Kidney glomerular epithelial cell (primary cell): Measurements from ENCODE around the gene IL17RC.

Experiments used
- DNase-seq: peaks from one replicate; lab custom pipeline; 2025; lab: John Stamatoyannopoulos, UW

IL17RC gene

DNA sequence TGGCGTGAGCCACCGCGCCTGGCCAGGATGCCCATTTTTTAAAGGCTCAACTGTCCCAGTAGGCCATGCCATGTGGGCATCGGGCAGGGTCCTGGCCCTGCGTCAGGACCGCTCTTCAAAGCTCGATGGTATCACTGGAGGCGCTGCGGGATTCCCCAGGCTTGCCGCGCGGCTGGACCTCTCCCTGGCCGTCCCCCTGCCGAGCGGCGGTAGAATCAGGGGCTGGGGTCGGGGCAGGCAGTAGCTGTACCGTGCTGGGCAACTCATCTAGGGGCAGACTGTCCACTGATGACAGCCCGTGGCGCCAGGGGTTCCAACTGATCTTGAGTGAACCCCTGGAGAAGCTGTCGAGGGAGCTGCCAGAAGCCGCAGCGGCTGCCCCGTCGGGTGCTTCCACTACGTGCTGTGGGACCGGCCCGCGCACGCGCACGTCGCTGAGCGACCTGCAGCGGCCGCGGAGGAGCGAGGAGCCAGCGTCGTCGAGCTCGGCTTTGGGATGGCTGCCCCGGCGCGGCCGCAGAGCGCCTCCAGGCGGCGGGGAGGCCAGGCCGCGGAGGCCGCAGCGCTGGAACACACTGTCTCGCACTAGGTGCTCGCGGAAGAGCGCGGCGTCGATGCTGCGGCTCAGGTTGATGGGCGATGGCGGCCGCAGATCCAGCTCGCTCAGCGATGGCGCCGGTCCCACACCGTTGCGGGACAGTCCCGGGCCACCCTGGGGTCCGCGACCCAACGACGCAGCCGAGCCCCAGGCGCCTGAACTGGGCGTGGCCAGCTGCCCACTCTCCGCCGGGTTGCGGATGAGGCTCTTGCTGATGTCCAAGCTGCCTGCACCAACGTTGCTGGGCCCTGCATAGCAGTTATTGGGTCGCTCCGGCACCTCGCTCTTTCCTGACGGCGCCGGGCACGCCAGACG, 29.5 kb downstream of the IL17RC start:
- DNase-seq: peak; percentile 59

DNA sequence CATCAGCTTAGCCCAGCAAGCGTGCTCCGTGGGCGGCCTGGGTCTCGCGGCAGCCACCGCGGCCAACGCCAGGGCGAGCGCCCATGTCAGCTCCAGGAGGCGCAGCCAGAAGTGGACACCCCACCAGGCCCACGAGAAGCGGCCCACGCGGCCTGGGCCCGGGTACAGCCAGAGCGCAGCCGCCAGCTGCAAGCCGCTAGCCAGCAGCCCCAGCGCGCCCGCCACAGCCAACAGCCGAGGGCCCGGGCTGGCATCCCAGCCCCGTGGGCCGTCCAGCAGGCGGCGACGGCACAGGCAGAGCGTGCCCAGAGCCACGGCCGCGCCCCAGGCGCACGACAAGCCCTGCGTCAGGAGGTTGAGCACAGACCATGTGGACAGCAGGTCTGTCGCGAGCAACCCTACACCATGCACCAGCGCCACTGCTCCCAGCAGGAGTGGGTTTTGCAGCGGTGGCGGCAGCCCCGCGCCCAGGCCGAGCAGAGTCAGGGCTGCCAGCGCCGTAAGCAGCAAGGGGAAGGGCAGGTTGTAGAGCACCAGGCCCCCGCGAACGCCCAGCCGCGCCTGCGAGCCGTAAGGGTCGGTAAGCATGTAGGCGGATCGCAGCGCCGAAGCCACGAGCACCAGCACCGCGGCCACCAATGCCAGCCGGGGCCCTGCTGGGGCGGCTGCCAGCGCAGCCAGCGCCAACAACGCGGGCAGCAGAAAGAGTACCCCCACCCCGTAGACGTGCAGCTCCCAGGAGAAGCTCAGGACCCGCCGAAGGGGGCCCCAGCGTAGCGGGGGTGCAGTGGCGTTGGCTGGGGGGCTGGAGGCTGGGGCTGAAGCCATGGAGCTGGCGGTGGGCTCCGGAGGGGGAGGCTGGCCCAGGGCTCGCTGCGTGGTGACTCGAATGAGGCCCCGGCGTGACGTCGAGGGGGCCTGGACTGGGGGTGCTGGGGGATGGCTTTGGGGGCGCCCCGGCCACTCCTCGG, 30.4 kb downstream of the IL17RC start:
- peak; percentile 7 for DNase-seq

DNA sequence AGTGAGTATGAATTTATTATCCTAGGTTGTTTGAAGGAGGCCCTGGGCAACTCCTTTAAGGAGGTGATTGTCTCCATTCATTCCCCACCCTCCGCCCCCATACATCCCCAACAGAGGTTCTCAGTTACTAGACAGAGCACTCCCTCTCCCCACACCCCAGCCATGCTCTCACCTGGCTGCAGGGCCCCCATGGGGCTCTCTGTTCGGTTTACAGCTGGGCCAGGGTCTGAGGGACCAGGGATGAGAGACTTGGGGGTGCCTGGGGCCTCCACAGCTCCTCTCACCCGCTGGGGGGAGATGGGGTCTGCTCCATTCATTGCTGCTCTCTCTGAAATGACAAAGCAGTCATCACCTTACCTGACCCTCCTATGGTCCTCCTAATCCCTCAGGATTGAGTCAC, 31.7 kb downstream of the IL17RC start:
- DNase-seq: no peak

DNA sequence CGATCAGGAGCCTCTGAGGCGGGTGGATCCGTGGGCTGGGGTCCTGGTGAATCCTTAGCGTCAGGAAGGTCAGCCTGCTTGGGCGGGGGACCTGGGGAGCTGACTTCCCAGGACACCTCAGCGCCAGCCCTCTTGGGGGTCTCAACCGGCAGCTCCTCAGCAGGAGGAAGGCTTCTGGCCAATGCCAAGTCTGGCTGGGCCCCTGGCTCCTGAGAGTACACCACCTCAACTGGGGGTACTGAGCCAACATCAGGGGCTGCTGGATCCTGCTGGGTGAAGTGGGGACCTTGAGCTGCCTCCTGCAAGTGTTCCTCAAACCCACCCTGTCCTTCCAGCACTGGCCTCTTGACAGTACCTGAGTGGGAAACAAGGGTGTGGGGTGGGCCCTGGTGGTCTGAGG, 32.2 kb downstream of the IL17RC start:
- no peak for DNase-seq

DNA sequence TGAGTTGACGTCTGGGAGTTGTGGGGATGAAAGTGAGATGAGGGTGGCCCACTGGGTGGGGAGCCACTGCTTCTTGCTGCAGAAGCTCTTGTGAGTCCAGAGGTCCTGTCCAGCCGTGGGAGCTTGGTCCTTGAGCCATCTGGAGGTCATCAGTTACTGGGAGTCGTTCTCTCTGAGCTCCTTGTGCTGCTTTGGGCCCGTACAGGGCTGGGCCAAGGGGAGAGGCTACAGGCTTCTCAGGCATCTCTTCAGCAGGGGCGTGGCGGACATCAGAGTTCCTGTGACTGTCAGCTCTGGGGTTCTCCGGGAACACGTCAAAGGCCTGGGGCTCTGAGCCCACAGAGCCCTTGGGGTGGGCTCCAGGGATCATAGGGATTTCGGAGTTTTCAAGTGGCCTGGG, 32.7 kb downstream of the IL17RC start:
- no peak for DNase-seq

DNA sequence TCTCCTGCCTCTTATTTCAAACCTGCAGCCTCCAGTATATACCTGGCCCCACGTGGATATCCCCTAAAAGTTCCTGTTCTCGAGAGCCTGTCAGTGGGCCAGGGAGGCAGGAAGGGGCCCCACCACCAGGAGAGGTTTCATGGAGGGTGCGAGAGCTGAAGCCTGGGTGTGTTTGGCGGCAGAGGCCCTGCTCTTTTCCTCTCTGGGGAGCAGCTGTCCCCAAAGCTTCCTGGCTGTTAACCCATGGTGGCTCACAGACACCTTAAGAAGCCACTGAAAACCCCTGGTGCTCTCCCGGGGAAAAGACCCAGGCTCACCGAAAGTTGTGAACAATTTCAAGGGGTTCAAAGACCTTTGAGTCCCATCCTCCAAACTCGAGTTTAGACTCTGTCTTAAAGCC, 34.2 kb downstream of the IL17RC start:
- no peak for DNase-seq

DNA sequence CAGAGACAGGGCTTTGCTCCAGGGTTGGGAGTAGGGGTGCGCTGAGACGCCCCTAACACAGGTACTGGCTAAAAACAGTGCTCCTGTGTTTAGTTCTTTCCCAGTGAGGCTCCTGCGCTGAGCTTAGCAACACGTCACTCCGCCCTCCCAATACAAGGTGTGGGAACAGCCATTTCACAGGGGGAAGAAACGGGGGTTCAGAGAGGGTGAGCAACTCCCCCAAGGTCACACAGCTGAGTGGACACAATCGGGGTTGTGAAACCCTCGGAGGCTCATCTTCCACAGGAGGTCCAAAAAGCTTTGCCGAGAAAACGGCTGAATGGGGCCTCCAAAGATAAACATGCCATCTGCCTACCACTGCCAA, 34.7 kb downstream of the IL17RC start:
- DNase-seq: no peak

DNA sequence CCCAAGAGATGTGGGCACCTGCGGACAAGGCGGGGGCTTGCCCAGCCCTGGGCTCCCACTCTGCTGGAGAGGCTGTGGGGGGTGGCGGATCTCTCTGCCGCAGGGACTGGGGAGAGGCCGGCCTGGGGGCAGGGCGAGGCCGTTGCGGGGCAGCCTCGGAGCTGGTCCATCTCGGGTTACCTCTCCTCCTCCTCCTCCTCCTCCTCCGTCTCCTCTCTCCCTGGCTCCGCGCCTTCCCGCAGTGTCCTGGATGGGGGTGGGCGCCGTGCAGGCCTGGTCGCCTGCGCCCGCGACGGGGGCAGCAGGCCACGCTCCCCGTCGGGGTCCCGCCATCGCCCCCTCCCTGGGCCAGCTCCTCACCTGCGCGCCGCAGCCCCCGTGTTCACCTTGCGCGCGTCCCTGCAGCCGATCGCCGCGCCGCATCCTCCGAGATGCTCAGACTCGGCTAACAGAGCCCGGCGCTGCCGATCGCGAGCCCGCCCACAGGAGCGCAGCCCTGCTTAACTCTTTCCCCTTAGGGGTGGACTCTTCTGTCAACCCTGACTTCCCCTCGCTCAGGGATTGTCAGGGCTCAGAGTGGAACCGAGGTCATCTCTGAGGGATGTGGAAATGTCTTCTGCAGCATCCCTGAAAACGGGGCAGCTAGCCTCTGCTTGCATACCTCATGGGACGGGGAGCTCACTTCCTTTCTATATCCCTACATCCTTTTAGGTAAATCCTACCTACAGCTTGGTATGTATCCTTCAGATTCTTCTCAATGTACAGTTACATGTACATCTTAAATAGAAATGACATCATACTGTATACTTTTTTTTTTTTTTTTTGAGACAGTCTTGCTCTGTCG, 35.3 kb downstream of the IL17RC start, which contains the start of gene PRRT3:
PRRT3 (minus strand) TSS at position 447 of the 844 bp plus-strand sequence. CDS start 2,293 bp downstream, outside the sequence.
- no peak for DNase-seq

DNA sequence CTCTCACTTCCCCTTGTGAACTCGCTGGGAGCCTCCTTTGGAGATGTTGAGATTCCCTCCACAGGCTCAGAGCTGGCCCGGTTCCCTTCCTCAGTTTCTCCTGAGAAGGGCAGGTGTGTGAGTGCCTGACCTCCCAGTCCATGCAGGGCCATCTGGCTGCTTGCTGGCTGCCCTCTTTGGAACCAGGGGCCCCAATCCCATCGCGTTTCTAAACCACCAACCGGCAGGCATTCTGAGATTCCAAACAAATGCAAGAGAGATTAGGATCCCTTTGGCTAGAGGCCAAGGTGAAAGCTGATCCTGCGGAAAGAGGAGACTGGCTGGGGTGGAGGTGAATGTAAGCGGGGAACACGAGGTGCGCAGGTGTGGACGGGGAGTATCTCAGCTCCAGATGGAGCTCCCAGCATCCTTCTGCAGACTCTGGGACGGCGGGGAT, 38.2 kb downstream of the IL17RC start:
- no peak for DNase-seq

DNA sequence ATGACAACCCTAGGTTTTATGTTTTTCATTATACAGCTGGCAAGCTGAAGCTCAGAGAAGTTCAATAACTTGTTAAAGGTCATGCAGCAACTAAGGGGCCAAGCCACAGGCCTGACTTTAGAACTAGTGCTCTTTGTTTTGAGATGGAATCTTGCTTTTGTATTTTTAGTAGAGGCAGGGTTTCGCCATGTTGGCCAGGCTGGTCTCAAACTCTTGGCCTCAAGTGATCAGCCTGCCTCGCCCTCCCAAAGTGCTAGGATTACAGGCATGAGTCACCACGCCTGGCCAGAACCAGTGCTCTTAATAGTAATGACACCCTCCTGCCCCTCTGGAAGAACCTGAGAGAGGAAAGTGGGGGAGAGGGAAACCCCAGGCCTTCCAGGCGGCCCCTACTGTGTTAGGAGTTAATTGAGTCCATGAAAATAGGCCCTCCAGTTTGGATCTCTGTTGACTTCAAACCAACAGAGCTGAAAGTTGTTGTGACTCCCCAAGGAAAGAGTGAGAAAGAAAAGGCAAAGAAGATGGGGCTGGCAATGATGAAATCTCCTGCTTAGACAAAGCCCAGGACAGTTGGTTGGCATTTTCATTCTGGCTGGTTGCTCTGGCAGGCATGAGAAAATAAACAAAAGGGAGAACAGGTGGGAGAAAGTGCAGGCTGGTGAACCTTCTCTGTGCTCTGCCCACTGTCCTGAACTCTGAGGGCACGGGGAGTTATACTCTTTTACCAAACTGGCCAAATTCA, 38.9 kb downstream of the IL17RC start:
- no peak for DNase-seq

DNA sequence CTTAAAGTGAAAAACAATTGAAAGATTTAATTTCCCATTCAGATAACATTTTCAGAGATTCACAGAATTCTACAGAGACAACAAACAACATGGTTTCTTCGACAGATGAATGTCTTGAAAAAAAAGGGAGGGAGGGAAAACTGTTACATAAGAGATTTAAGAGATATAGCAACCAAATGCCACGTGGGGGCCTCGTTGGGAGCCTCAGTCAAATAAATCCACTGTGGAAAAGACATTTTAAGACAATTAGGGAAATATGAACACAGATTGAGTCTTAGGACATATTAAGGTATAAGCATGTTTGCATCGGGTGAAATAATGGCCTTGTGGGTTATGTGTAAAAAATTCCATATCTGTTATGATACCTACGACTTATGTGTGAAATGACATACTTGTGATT, 40.3 kb downstream of the IL17RC start:
- no peak for DNase-seq

DNA sequence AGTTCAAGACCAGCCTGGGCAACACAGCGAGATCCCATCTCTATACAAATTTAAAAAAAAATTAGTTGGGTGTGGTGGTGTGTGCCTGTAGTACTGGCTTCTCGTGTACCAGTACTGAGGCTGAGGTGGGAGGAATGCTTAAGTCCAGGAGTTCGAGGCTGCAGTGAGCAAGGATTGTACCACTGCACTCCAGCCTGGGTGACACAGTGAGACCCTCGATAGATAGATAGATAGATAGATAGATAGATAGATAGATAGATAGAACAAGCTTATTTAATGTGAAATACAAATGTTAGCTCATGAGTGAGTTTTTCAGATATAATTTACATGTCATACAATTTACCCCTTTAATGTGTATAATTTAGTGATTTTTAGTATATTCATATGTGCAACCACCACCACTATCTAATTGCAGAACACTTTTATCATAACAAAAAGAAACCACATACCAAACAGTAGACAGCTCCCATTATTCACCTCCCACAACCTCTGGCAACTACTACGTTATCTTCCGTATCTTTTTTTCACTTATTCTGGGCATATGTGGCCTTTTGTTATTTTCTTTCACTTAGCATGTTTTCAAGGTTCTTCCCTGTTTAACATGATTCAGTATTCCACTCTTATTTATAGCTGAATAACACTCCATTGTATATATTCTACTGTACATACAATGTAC, 48.4 kb downstream of the IL17RC start:
- no peak for DNase-seq

DNA sequence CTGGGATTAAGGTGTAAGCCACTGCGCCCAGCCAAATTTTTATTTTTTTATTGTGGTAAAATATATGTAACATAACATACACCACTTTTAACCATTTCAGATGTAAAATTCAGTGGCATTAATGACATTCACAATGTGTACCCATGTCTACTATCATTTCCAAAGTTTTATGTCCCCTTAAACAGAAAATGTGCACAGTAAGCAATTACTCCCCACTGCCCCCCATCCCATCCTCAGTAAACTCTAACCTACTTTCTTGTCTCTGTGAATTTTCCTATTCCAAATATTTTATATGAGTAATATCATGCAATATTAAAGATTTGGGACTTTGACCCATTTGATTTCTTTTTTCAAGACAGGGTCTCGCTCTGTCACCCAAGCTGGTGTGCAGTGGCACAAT, 49.9 kb downstream of the IL17RC start:
- DNase-seq: no peak

DNA sequence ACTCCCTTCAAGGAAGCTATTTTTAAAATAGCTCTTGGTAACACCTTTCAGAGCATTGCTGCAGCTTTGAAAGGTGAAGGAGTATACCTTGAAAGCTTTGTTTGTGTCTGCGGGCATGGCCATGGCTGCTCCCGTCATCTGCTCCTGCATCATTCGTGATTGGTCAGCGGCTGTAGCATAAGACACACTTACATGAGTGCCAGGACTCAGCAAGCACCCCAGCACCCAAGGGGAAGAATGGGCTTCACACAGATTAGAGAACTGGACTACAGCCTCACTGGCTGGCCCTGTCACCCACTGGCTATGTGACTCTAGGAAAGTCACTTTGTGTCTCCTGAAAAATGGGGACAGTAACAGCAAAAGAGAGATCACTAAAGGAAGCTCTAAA, 52.7 kb downstream of the IL17RC start:
- DNase-seq: no peak

DNA sequence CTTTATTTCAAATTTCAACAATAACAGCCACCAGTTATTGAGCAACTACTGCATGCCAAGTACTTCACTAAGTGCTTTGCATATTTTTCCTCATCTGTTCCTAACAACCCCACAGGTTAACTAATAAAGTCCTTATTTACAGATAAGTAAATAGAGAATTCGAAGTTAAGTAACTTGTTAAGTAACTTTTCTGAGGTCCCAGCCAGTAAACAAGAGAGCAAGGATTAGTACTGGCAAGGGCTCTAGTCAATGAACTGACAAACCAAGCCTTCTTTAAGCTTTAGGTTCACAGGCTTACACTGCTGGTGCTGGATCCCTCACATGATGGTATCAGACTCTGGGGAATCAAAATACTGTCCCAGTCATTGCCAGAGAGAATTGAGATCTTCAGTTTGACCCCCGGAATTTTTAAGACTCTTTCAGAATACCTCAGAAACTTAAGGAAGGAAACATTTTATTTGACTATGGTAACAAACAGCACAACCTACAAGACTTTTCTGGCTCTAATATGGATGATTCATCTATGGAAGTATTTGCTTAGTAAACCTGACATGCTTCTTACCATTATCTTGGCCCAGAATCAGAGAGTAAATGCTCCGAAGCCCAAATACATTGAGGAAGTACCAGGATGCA, 53.2 kb downstream of the IL17RC start:
- DNase-seq: no peak

DNA sequence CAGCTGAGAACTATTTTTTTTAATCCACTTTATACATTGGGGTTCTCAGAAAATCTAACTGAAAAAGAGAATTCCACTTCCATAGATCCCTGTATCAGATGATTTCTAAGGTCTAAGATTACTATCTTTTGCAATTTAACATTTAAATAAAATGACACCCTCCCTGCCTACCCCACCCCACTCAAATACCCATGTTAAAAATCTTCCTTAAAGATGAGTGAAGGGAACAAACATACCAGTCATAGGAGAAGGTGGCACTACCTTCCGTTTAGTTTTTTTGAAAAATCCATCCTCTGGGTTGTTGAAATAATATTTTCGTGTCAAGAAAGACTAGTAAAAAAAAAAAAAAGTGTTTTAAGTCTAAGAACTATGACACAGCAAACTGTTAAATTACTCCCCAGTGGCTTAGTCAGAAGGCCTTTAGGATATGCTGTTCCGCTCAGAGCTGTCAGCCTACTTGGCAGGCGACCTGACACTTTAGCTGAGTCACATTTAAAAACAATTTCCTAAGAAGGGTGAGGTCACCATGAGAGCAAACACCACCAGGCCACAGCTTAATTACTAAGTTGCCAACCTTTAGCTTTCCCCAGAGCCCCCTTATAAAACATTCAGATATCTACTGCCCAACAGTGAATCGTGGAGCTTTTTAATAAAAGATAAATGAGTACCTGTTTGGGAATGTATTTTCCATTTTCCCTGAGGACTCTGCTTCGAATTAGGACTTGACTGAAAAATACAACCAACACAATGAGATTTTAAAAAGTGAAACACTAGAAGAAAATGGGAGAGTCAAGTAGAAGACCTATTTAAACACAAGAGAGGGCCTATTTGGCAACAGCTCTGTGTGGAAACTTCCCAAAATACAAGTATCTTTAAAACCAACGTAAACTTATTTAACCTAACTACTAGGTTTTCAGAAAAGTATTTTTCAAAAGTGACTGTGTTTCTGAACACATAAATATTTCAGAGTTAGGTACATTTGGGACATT, 60.1 kb downstream of the IL17RC start:
- peak; percentile 89 for DNase-seq

DNA sequence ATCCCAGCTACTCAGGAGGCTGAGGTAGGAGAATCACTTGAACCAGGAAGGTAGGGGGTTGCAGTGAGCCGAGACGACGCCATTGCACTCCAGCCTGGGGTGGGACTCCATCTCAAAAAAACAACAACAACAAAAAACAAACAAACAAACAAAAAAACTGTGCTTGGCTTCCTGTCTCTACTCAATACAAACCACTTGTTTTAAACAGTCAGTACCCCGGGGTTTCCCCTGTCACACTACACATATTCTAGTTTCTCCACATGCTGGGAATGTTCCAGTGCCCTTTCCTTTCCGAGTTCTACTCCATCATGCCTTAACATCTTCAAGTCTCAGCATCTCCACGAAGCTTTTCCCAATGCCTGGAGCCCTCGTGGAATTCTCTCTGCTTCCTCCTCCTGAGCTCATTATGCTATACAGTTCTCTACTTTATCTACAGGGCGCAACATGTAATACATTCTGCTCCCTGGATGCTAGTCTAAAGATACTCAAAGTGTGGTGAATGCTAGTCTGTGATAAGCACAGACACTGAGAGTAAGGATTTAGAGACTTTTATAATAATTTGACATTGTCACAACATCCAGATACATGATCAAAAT, 61.9 kb downstream of the IL17RC start:
- DNase-seq: no peak

DNA sequence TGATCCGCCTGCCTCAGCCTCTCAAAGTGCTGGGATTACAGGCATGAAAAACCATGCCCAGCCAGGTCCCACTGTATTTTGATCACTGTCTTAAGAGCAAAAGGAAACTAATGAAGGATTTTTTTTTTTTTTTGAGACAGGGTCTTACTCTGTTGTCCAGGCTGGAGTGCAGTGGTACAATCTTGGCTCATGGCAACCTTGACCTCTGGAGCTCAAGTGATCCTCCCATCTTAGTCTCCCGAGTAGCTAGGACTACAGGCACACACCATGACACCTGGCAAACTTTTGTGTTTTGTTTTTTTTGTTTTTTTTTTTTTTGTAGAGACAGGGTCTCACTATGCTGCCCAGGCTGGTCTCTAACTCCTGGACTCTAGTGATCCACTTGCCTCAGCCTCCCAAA, 63.4 kb downstream of the IL17RC start:
- no peak for DNase-seq
